ENCODE data around the gene SLC35F1.

DNA sequence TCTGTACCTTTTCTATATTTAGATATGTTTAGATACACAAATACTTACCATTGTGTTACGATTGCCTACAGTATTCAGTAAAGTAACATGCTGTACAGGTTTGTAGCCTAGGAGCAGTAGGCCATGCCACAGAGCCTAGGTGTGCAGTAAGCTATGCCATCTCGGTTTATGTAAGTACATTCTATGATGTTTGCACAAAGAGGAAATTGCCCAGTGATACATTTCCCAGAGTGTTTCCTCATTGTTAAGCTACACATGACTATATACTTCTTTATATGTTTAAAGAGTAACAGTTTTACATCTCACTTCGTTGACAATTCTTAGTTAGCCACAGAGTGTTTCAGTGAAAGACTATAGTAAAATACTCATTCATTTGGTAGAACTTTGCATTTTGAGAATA is 51.5 kb downstream of the SLC35F1 start:
- TF ChIP-seq, protein P1, sequence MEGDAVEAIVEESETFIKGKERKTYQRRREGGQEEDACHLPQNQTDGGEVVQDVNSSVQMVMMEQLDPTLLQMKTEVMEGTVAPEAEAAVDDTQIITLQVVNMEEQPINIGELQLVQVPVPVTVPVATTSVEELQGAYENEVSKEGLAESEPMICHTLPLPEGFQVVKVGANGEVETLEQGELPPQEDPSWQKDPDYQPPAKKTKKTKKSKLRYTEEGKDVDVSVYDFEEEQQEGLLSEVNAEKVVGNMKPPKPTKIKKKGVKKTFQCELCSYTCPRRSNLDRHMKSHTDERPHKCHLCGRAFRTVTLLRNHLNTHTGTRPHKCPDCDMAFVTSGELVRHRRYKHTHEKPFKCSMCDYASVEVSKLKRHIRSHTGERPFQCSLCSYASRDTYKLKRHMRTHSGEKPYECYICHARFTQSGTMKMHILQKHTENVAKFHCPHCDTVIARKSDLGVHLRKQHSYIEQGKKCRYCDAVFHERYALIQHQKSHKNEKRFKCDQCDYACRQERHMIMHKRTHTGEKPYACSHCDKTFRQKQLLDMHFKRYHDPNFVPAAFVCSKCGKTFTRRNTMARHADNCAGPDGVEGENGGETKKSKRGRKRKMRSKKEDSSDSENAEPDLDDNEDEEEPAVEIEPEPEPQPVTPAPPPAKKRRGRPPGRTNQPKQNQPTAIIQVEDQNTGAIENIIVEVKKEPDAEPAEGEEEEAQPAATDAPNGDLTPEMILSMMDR (IDR thresholded peaks at IDR 0.05): no peak
- no peak for TF ChIP-seq EZH2 (IDR thresholded peaks at IDR 0.05; ENCODE audit: borderline replicate concordance, insufficient read depth, low read depth, low read length, poor library complexity, severe bottlenecking)
